B cell (primary cell): ENCODE measurements around the gene PREX1. TPM values are rescaled to one million over a fixed set of nuclear protein-coding genes. Genes with fewer than 3 reads are reported as not detected.

Experiments used
- ATAC-seq: fragments of 200-7000 bp; cut with Tn5 transposase; one replicate; pipeline ENCODE4 v1.10.0; 2021; ENCODE audit warnings: low read depth, mild to moderate bottlenecking, moderate number of reproducible peaks, moderate library complexity
- CTCF ChIA-PET: fragments of 350-600 bp; sonication (Branson Sonifier 250); formaldehyde crosslinking; loops from one replicate; lab custom pipeline; 2021; ENCODE audit warnings: antibody characterized with exemption, inconsistent platforms; lab: Charles Lee
- POLR2A ChIA-PET: fragments of 350-600 bp; sonication (Branson Sonifier 250); formaldehyde crosslinking; loops from one replicate; lab custom pipeline; 2021; ENCODE audit warnings: antibody characterized with exemption; lab: Charles Lee
- DNase-seq: peaks from one replicate; pipeline ENCODE4 v3.0.0; 2013
- H2AFZ ChIP-seq: 2 replicates; pipeline ENCODE4 v1.6.1; 2012; ENCODE audit warnings: mild to moderate bottlenecking, low read depth, low read length; ENCODE audit not compliant: insufficient read depth, poor library complexity, severe bottlenecking
- H3K27ac ChIP-seq, 2 donors: 1 replicate in 1 of 2; 2 replicates in 1 of 2; pipeline ENCODE4 v1.5.1; 2012 to 2013; ENCODE audit warnings: low read length in 2 of 2, mild to moderate bottlenecking in 2 of 2, moderate library complexity in 1 of 2
- H3K27me3 ChIP-seq, 4 experiments: fragments of 200-600 bp in 1 of 4; sonication (generic) in 1 of 4; replicated peaks in 1 of 4; 1 replicate in 2 of 4; 2 replicates in 2 of 4; pipeline versions ENCODE4 v1.6.1 to v1.7.0; 2013 to 2016; ENCODE audit warnings: low read length in 3 of 4, mild to moderate bottlenecking in 2 of 4, mixed read lengths in 1 of 4, moderate library complexity in 1 of 4; ENCODE audit not compliant: insufficient read depth in 4 of 4, control insufficient read depth in 3 of 4; ENCODE audit errors: control extremely low read depth in 1 of 4
- H3K36me3 ChIP-seq, 2 experiments: replicated peaks in 1 of 2; 1 replicate in 1 of 2; 2 replicates in 1 of 2; pipeline versions ENCODE4 v1.6.1 to v1.7.1; 2013; ENCODE audit warnings: low read length in 1 of 2; ENCODE audit not compliant: insufficient read depth in 2 of 2, control insufficient read depth in 1 of 2; ENCODE audit errors: control extremely low read depth in 1 of 2, extremely low read depth in 1 of 2
- H3K4me1 ChIP-seq, 2 donors: fragments of 200-600 bp in 1 of 2; sonication (generic) in 1 of 2; 1 replicate in 1 of 2; 2 replicates in 1 of 2; pipeline versions ENCODE4 v1.5.1 to v1.6.1; 2013 to 2017; ENCODE audit warnings: low read length in 2 of 2; ENCODE audit not compliant: control insufficient read depth in 2 of 2, insufficient read depth in 2 of 2
- H3K4me2 ChIP-seq: replicated peaks from 2 replicates; pipeline ENCODE3; 2012; ENCODE audit warnings: mild to moderate bottlenecking, low read depth, low read length; ENCODE audit not compliant: poor library complexity, severe bottlenecking
- H3K4me3 ChIP-seq, 5 experiments: fragments of 200-600 bp in 1 of 5; sonication (generic) in 1 of 5; 1 replicate in 3 of 5; 2 replicates in 2 of 5; pipeline versions ENCODE4 v1.5.1 to v1.7.0; 2011 to 2016; ENCODE audit warnings: low read length in 4 of 5, mild to moderate bottlenecking in 4 of 5, low read depth in 2 of 5, control low read depth in 1 of 5, moderate library complexity in 1 of 5; ENCODE audit not compliant: insufficient read depth in 1 of 5; ENCODE audit errors: control extremely low read depth in 1 of 5, extremely low read depth in 1 of 5
- H3K79me2 ChIP-seq: fragments of 200-600 bp; sonication (generic); one replicate; pipeline ENCODE4 v1.6.0; 2016; ENCODE audit warnings: low read length; ENCODE audit not compliant: control insufficient read depth, insufficient read depth
- H3K9ac ChIP-seq: fragments of 200-600 bp; sonication (generic); 2 replicates; pipeline ENCODE4 v1.6.1; 2017; ENCODE audit warnings: mild to moderate bottlenecking, low read length, moderate library complexity
- H3K9me3 ChIP-seq, 3 donors: one replicate each; pipeline versions ENCODE4 v1.6.1 to v1.7.1; 2013; ENCODE audit warnings: low read length in 2 of 3; ENCODE audit not compliant: control insufficient read depth in 2 of 3, insufficient read depth in 1 of 3; ENCODE audit errors: control extremely low read depth in 1 of 3
- H4K20me1 ChIP-seq: 2 replicates; pipeline ENCODE4 v1.6.0; 2012; ENCODE audit warnings: mild to moderate bottlenecking, low read length; ENCODE audit not compliant: insufficient read depth, control insufficient read depth, poor library complexity, severe bottlenecking
- H3K27ac Mint-ChIP-seq: one replicate; pipeline ENCODE4 v1.8.0; 2021; ENCODE audit warnings: mixed read lengths
- H3K27me3 Mint-ChIP-seq: one replicate; pipeline ENCODE4 v1.8.0; 2021; ENCODE audit warnings: mixed read lengths
- H3K4me1 Mint-ChIP-seq: one replicate; pipeline ENCODE4 v1.8.0; 2021; ENCODE audit warnings: mixed read lengths
- H3K4me3 Mint-ChIP-seq: one replicate; pipeline ENCODE4 v1.8.0; 2021; ENCODE audit warnings: mixed read lengths
- H3K9me3 Mint-ChIP-seq: one replicate; pipeline ENCODE4 v1.8.0; 2022; ENCODE audit warnings: mixed read lengths; ENCODE audit not compliant: insufficient read depth
- EZH2 ChIP-seq: IDR thresholded peaks from 2 replicates; pipeline ENCODE4 v1.6.1; 2012; ENCODE audit warnings: borderline replicate concordance, low read depth, mild to moderate bottlenecking, moderate library complexity, low read length; ENCODE audit not compliant: insufficient read depth, poor library complexity, severe bottlenecking
- WGBS: methylation state at CpG from one replicate; pipeline ENCODE4 v1.1.5; 2013; ENCODE audit warnings: missing lambda C conversion rate; ENCODE audit not compliant: insufficient coverage; 5-methylcytosine and 5-hydroxymethylcytosine counted together
- intact Hi-C: fragments of 100-400 bp; cut with micrococcal nuclease; formaldehyde crosslinking; loops from one replicate; pipeline ENCODE4 v1.10.0; 2022
- polyA plus RNA-seq: library from polyadenylated mRNA; depleted of rRNA; stranded (reverse); fragments of >200 nt; gene quantifications from 2 replicates; pipeline ENCODE4 v1.2.3, GENCODE V29; 2012
- total RNA-seq, 2 donors: library from RNA; stranded (reverse); fragments of 120-200 nt in 1 of 2; gene quantifications; 1 replicate in 1 of 2; 2 replicates in 1 of 2; pipeline versions ENCODE4 v1.2.3 to v1.2.4, GENCODE V29; 2013 to 2022
- TF ChIP-seq, protein P1 (sequence below): fragments of 200-600 bp; IDR thresholded peaks from one replicate; pipeline ENCODE4 v1.8.0; 2022; ENCODE audit warnings: antibody characterized with exemption, mild to moderate bottlenecking

Gene PREX1
- total and polyA plus RNA-seq, 2 donors (not counting 1 experiment from before 2014, with no cell fraction given): 79.1 to 99.4 TPM

DNA sequence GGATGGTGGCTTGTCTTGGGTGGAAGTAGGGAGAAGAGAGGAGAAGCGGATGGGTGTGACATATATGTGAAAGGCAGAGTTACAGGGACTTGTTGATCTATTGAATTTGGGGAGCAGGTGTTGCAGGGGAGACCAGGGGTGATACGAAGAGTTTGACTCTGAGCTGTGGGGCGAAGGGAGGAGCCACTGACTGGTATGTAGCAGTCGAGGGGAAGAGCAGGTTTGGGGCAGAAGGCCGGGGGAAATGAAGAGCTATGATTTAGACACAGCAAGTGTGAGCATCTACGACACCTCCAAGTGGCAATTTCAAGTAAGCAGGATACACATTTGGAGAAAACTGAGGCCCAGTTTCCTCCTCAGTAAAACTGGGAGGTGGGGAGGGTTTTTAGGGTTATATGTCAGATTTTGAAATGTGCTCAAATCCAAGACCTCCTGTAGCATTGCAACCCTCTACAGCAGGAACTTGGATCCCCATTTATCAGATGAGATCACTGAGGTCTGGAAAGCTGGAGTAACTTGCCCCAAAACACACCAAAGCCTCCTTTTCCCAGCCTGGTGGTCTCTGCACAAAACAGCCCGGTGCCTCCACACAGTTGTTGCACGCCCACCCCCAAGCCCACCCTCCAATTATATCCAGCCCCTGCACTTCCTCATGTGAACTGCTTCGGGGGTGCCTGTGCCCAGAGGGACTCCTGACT is 137.8 kb downstream of the PREX1 start:
- intact Hi-C loops: no loop called here
- H3K4me3 ChIP-seq: no peak overlapping the region
- no peak overlapping the region for H2AFZ ChIP-seq
- Mint-ChIP-seq H3K27me3 (no peaks in the 10 kb centered on the region), H3K4me3 (no peak overlapping the region), H3K4me1 (no peaks in the 10 kb centered on the region), H3K27ac (no peak overlapping the region), H3K9me3 (no peaks in the 10 kb centered on the region)
- ATAC-seq (no peak), DNase-seq (no peak)
- no peaks in the 10 kb centered on the region for H3K9me3 ChIP-seq
- POLR2A ChIA-PET: no interaction called here
- peaks cover 3 to 84% of the 10 kb centered on the region in 2 experiments for H3K36me3 ChIP-seq
- H3K4me2 ChIP-seq: no peak overlapping the region
- peaks cover 18% of the 10 kb centered on the region for H3K79me2 ChIP-seq
- peaks cover 46% of the 10 kb centered on the region for H4K20me1 ChIP-seq
- CTCF ChIA-PET: no interaction called here
- H3K9ac ChIP-seq: no peak overlapping the region
- no peaks in the 10 kb centered on the region for H3K27me3 ChIP-seq
- H3K27ac ChIP-seq: no peak overlapping the region
- TF ChIP-seq, protein P1, sequence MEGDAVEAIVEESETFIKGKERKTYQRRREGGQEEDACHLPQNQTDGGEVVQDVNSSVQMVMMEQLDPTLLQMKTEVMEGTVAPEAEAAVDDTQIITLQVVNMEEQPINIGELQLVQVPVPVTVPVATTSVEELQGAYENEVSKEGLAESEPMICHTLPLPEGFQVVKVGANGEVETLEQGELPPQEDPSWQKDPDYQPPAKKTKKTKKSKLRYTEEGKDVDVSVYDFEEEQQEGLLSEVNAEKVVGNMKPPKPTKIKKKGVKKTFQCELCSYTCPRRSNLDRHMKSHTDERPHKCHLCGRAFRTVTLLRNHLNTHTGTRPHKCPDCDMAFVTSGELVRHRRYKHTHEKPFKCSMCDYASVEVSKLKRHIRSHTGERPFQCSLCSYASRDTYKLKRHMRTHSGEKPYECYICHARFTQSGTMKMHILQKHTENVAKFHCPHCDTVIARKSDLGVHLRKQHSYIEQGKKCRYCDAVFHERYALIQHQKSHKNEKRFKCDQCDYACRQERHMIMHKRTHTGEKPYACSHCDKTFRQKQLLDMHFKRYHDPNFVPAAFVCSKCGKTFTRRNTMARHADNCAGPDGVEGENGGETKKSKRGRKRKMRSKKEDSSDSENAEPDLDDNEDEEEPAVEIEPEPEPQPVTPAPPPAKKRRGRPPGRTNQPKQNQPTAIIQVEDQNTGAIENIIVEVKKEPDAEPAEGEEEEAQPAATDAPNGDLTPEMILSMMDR: no peak
- TF ChIP-seq EZH2: no peak
- no peaks in the 10 kb centered on the region for H3K4me1 ChIP-seq
- 95% methylated on average over 8 of the region's 9 CpGs for WGBS

DNA sequence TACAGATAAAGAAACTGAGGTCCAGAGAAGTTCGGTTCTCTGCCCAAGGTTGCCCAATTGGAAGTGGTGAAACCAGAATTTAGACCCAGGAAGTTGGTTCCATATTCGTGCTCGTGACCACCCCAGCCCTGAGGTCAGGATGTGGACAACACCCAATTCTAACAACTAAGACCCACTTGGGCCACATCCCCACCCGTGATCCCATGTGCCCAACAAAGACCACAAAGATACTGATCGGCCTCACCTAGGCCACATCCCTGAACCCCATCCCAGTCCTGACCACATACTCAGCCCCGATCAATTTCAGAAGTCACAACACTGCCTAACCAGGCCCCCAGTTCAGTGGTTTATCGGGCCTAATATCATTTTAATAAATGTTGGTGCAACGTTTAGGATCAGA is 138.4 kb downstream of the PREX1 start:
- CTCF ChIA-PET: no interaction called here
- no peak overlapping the region for H3K4me3 ChIP-seq
- no peak overlapping the region for H3K9ac ChIP-seq
- no peak overlapping the region for H2AFZ ChIP-seq
- WGBS: 92% methylated on average over 6 of the region's 8 CpGs
- no peak overlapping the region for H3K4me3 Mint-ChIP-seq
- ATAC-seq (no peak), DNase-seq (no peak)
- H3K27ac Mint-ChIP-seq: no peak overlapping the region
- no peaks in the 10 kb centered on the region for H3K4me1 ChIP-seq
- H3K9me3 Mint-ChIP-seq: no peaks in the 10 kb centered on the region
- TF ChIP-seq, protein P1: no peak
- TF ChIP-seq EZH2: no peak
- H3K36me3 ChIP-seq: peaks cover 3 to 84% of the 10 kb centered on the region in 2 experiments
- H3K27me3 Mint-ChIP-seq: no peaks in the 10 kb centered on the region
- peaks cover 18% of the 10 kb centered on the region for H3K79me2 ChIP-seq
- no peaks in the 10 kb centered on the region for H3K27me3 ChIP-seq
- POLR2A ChIA-PET: no interaction called here
- intact Hi-C loops: no loop called here
- H3K9me3 ChIP-seq: no peaks in the 10 kb centered on the region
- no peak overlapping the region for H3K4me2 ChIP-seq
- H4K20me1 ChIP-seq: peaks cover 51% of the 10 kb centered on the region
- H3K27ac ChIP-seq: no peak overlapping the region
- no peaks in the 10 kb centered on the region for H3K4me1 Mint-ChIP-seq
